Ovary (tissue), 3 donors: ENCODE data around the gene VSTM1.

Experiments
- POLR2A ChIP-seq: fragments of 450-650 bp; IDR thresholded peaks from one replicate; pipeline ENCODE4 v1.6.1; 2017; ENCODE audit warnings: antibody characterized with exemption, mild to moderate bottlenecking, moderate library complexity
- TF ChIP-seq, protein P1 (sequence below), 3 donors: fragments of 450-650 bp in 2 of 3; fragments of 200-600 bp in 1 of 3; IDR thresholded peaks; one replicate each; pipeline versions ENCODE4 v1.5.1 to v1.8.0; 2016 to 2022; ENCODE audit warnings: antibody characterized with exemption in 3 of 3, mild to moderate bottlenecking in 1 of 3
- donor health status: DM: no; HTN: no; CAD: no.

DNA sequence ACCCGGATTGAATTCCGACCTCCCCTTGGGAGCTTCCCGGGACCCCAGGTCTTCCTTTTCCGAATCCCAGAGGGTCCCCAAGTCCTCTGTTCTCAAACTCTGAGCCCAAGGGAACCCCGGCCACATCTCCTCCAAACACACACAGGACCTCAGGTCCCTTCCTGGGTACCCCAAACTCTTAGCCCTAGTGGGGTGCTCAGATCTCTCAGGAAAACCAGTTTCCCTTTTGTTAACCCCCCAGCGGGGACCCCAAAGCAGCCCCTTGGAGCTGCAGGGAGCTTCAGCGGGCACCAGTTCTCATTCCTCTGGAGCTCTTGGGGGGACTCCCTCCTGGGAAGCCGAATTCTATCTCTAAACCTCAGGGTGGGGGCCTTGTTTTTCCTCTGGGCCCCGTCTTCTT, 71.5 kb downstream of the VSTM1 start:
- TF ChIP-seq, protein P1, sequence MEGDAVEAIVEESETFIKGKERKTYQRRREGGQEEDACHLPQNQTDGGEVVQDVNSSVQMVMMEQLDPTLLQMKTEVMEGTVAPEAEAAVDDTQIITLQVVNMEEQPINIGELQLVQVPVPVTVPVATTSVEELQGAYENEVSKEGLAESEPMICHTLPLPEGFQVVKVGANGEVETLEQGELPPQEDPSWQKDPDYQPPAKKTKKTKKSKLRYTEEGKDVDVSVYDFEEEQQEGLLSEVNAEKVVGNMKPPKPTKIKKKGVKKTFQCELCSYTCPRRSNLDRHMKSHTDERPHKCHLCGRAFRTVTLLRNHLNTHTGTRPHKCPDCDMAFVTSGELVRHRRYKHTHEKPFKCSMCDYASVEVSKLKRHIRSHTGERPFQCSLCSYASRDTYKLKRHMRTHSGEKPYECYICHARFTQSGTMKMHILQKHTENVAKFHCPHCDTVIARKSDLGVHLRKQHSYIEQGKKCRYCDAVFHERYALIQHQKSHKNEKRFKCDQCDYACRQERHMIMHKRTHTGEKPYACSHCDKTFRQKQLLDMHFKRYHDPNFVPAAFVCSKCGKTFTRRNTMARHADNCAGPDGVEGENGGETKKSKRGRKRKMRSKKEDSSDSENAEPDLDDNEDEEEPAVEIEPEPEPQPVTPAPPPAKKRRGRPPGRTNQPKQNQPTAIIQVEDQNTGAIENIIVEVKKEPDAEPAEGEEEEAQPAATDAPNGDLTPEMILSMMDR (IDR thresholded peaks at IDR 0.05), result no peak
- TF ChIP-seq POLR2A, result no peak
